ENCODE measurements around the gene FBXO46.
"Not testable (repeated sequence)": the region's sequence is repeated elsewhere in the genome, so short reads cannot be mapped to it uniquely, and the experiment has no call there.

Gene FBXO46

GRCh38 chr19:45720065-45720464 lies 10.6 kb downstream of the FBXO46 start:
- CTCF ChIA-PET, result interaction anchor here (1.0 to 1.4 kb wide), 2 partner anchors 26 to 27 kb away, joined by 3 to 5 read pairs; partner anchors contain the start of gene QPCTL
- POLR2A ChIA-PET, result interaction anchor here (0.7 to 6.5 kb wide), 4 partner anchors 10 to 49 kb away, joined by 4 to 133 read pairs (median 6); partner anchors contain the start of genes FBXO46 and SIX5
- not testable (repeated sequence) for H3K27ac ChIP-seq (ENCODE audit: extremely low read depth, low read depth, low read length)

GRCh38 chr19:45717983-45718650 lies 12.6 kb downstream of the FBXO46 start:
- Histone ChIP-seq H3K27ac (ENCODE audit: extremely low read depth, low read depth, low read length) (peak overlapping the region; percentile 92), H3K36me3 (ENCODE audit: control insufficient read depth in 2 of 2, insufficient read depth in 1 of 2, low read length in 2 of 2) (peaks cover 23 to 25% of the 10 kb centered on the region in 2 experiments; a peak in 2 of 3 replicates), H3K4me3 (ENCODE audit: low read depth, low read length) (peak overlapping the region; percentile 31), H3K4me1 (ENCODE audit: control insufficient read depth, insufficient read depth, low read length) (peaks cover 23% of the 10 kb centered on the region), H3K9me3 (ENCODE audit: control insufficient read depth, insufficient read depth, low read depth, low read length) (no peaks in the 10 kb centered on the region)
- ChIA-PET POLR2A (interaction anchor here (1.2 to 6.5 kb wide), 13 partner anchors 9 to 145 kb away, joined by 3 to 133 read pairs (median 4); partner anchors contain the start of genes FBXO46, GIPR, QPCTL and SIX5), CTCF (interaction anchor here (1.7 to 7.7 kb wide), 2 partner anchors 9 to 25 kb away, joined by 6 to 64 read pairs; partner anchors contain the start of genes QPCTL and SNRPD2)
- no peak for TF ChIP-seq ZFP37 (tag by site-specific recombination; IDR thresholded peaks at IDR 0.05)
- TF ChIP-seq ZNF658 (tag by site-specific recombination; IDR thresholded peaks at IDR 0.05), result no peak
- TF ChIP-seq IKZF3 (tag by site-specific recombination; IDR thresholded peaks at IDR 0.05), result no peak
- TF ChIP-seq ZNF398 (tag by site-specific recombination; IDR thresholded peaks at IDR 0.05), result no peak
- TF ChIP-seq ZBTB26 (tag by site-specific recombination; optimal IDR thresholded peaks at IDR 0.05), result no peak
- no peak for TF ChIP-seq YY2 (tag by site-specific recombination; IDR thresholded peaks at IDR 0.05)
- no peak for TF ChIP-seq ZNF580 (tag by site-specific recombination; IDR thresholded peaks at IDR 0.05)
- no peak for TF ChIP-seq ZNF362 (tag by site-specific recombination; IDR thresholded peaks at IDR 0.05)
- TF ChIP-seq ZNF146 (tag by site-specific recombination; IDR thresholded peaks at IDR 0.05), result no peak
- TF ChIP-seq ZNF366 (tag by site-specific recombination; conservative IDR thresholded peaks at IDR 0.05), result no peak
- TF ChIP-seq ZNF416 (tag by site-specific recombination; IDR thresholded peaks at IDR 0.05), result no peak
- no peak for TF ChIP-seq ZNF660 (tag by site-specific recombination; IDR thresholded peaks at IDR 0.05)
- TF ChIP-seq ZNF335 (tag by site-specific recombination; conservative IDR thresholded peaks at IDR 0.05), result peak; percentile 92
- TF ChIP-seq TRIM28 (IDR thresholded peaks at IDR 0.05; ENCODE audit: borderline replicate concordance, low read length), result no peak
- peak; percentile 79; the same call in 1 of the 2 replicates for TF ChIP-seq ZNF16 (tag by site-specific recombination; IDR thresholded peaks at IDR 0.05; ENCODE audit: low read depth)
- TF ChIP-seq ZNF571 (tag by site-specific recombination; IDR thresholded peaks at IDR 0.05), result no peak
- TF ChIP-seq ZNF423 (tag by site-specific recombination; IDR thresholded peaks at IDR 0.05), result no peak
- peak; percentile 91 for TF ChIP-seq ZBTB20 (tag by site-specific recombination; IDR thresholded peaks at IDR 0.05)

More at GRCh38 chr19:45720065-45720464, 10.6 kb downstream of the FBXO46 start:
- Histone ChIP-seq H3K36me3 (ENCODE audit: control insufficient read depth in 2 of 2, insufficient read depth in 1 of 2, low read length in 2 of 2) (peaks cover 21 to 23% of the 10 kb centered on the region in 2 experiments; a peak in 2 of 3 replicates), H3K4me1 (ENCODE audit: control insufficient read depth, insufficient read depth, low read length) (peaks cover 26% of the 10 kb centered on the region)
- TF ChIP-seq ZNF580 (tag by site-specific recombination; IDR thresholded peaks at IDR 0.05) (0 out of 2 replicates have a peak, but pooled peaks have one; percentile 57), ZNF121 (tag by site-specific recombination; IDR thresholded peaks at IDR 0.05) (0 out of 2 replicates have a peak, but pooled peaks have one; percentile 40), ZNF280D (tag by site-specific recombination; IDR thresholded peaks at IDR 0.05) (peak; percentile 79; the same call in 1 of the 2 replicates)
- not testable (repeated sequence) for H3K4me3 ChIP-seq (ENCODE audit: low read depth, low read length); H3K9me3 ChIP-seq (ENCODE audit: control insufficient read depth, insufficient read depth, low read depth, low read length)

All from HEK293 (cell line).